RWPE1 (cell line): ENCODE data around the gene CACNA2D2.

Experiments
- CTCF ChIA-PET: fragments of 350-600 bp; sonication (Branson Sonifier 250); formaldehyde crosslinking; extraction: SDS; loops from one replicate; lab custom pipeline; 2021; lab: Yijun Ruan, JAX
- POLR2A ChIA-PET: fragments of 400-600 bp; formaldehyde crosslinking; extraction: SDS; loops from one replicate; lab custom pipeline; 2020; ENCODE audit warnings: antibody characterized with exemption; ENCODE audit not compliant: low non-redundant PET; lab: Yijun Ruan, JAX
- DNase-seq: peaks from one replicate; pipeline ENCODE4 v3.0.0; 2012; ENCODE audit warnings: low spot score
- H3K27ac ChIP-seq: fragments of 450-650 bp; 2 replicates; pipeline ENCODE4 v1.5.1; 2017
- CTCF ChIP-seq: fragments of 450-650 bp; conservative IDR thresholded peaks from 2 replicates; pipeline ENCODE4 v1.5.1; 2017; ENCODE audit warnings: low read depth, mild to moderate bottlenecking

Gene CACNA2D2

GRCh38 chr3:50480471-50480870, 23.0 kb downstream of the CACNA2D2 start:
- CTCF ChIA-PET = interaction anchor here (0.8 kb wide), 1 partner anchor 53 kb away, joined by 3 read pairs; no protein-coding TSS in a partner anchor
- POLR2A ChIA-PET = no interaction called here

GRCh38 chr3:50479523-50479922, 23.9 kb downstream of the CACNA2D2 start:
- DNase-seq = no peak
- no peak overlapping the region for H3K27ac ChIP-seq
- no peak for TF ChIP-seq CTCF
- CTCF ChIA-PET = interaction anchor here (0.8 kb wide), 1 partner anchor 53 kb away, joined by 3 read pairs; no protein-coding TSS in a partner anchor
- POLR2A ChIA-PET = no interaction called here

More at GRCh38 chr3:50480471-50480870, 23.0 kb downstream of the CACNA2D2 start:
- no peak overlapping the region for H3K27ac ChIP-seq
- no peak for DNase-seq
- TF ChIP-seq CTCF = no peak

GRCh38 chr3:50478671-50479260, 24.7 kb downstream of the CACNA2D2 start:
- ChIA-PET POLR2A (no interaction called here), CTCF (no interaction called here)
- no peak for TF ChIP-seq CTCF
- no peak for DNase-seq
- H3K27ac ChIP-seq = no peak overlapping the region

GRCh38 chr3:50478051-50478450, 25.4 kb downstream of the CACNA2D2 start:
- ChIA-PET POLR2A (no interaction called here), CTCF (no interaction called here)

GRCh38 chr3:50475348-50475747, 28.1 kb downstream of the CACNA2D2 start:
- no peak for DNase-seq
- CTCF ChIA-PET = no interaction called here
- no peak for TF ChIP-seq CTCF
- POLR2A ChIA-PET = no interaction called here
- H3K27ac ChIP-seq = no peak overlapping the region

More at GRCh38 chr3:50478051-50478450, 25.4 kb downstream of the CACNA2D2 start:
- no peak for TF ChIP-seq CTCF
- no peak overlapping the region for H3K27ac ChIP-seq
- no peak for DNase-seq

- POLR2A ChIA-PET = no interaction called here
- DNase-seq = no peak
- H3K27ac ChIP-seq = no peak overlapping the region
- CTCF ChIA-PET = no interaction called here
- no peak for TF ChIP-seq CTCF
Measured at GRCh38 chr3:50474717-50475116, 28.7 kb downstream of the CACNA2D2 start.
